GM23338 (cell line): ENCODE data around the gene TMEM170B.

ENCODE experiments used
- CREB1 ChIP-seq: fragments of 250-450 bp; sonication (Bioruptor Pico); IDR thresholded peaks from 2 replicates; pipeline ENCODE4 v1.5.0; 2020; ENCODE audit warnings: low read depth, mild to moderate bottlenecking, moderate library complexity
- EZH2 ChIP-seq: fragments of 200-600 bp; sonication (generic); IDR thresholded peaks from one replicate; pipeline ENCODE4 v1.8.0; 2017; ENCODE audit warnings: antibody characterized with exemption, mild to moderate bottlenecking, low read depth; ENCODE audit not compliant: unreplicated experiment
- EZH2phosphoT487 ChIP-seq: fragments of 200-600 bp; sonication (generic); IDR thresholded peaks from one replicate; pipeline ENCODE4 v1.8.1; 2018; ENCODE audit warnings: antibody characterized with exemption; ENCODE audit not compliant: unreplicated experiment
- JUNB ChIP-seq: IDR thresholded peaks from one replicate; pipeline ENCODE4 v1.6.1; 2016; ENCODE audit warnings: antibody characterized with exemption; ENCODE audit not compliant: unreplicated experiment
- NANOG ChIP-seq: IDR thresholded peaks from 2 replicates; pipeline ENCODE4 v1.6.1; 2016; ENCODE audit warnings: antibody characterized with exemption, borderline replicate concordance
- POLR2AphosphoS5 ChIP-seq: IDR thresholded peaks from 2 replicates; pipeline ENCODE4 v1.6.1; 2016; ENCODE audit warnings: antibody characterized with exemption, low read depth
- STAT1 ChIP-seq: IDR thresholded peaks from one replicate; pipeline ENCODE4 v1.6.1; 2016; ENCODE audit warnings: antibody characterized with exemption; ENCODE audit not compliant: unreplicated experiment
- ZNF114 ChIP-seq: fragments of 250-450 bp; sonication (Bioruptor Pico); IDR thresholded peaks from 2 replicates; pipeline ENCODE4 v1.5.0; 2020; ENCODE audit warnings: mild to moderate bottlenecking, moderate library complexity
- ZNF331 ChIP-seq: fragments of 250-450 bp; sonication (Bioruptor Pico); IDR thresholded peaks from 2 replicates; pipeline ENCODE4 v1.5.0; 2020; ENCODE audit warnings: low read depth, mild to moderate bottlenecking, moderate library complexity
- TF ChIP-seq, protein P1 (sequence below), 2 experiments: fragments of 200-600 bp in 1 of 2; sonication (generic) in 1 of 2; conservative IDR thresholded peaks; 2 replicates each; pipeline versions ENCODE4 v1.5.1 to v1.6.1; 2016 to 2017; ENCODE audit warnings: antibody characterized with exemption in 2 of 2, low read depth in 2 of 2, mild to moderate bottlenecking in 2 of 2, moderate library complexity in 1 of 2
- TF ChIP-seq, protein P2 (sequence below): IDR thresholded peaks from one replicate; pipeline ENCODE4 v1.6.1; 2018; ENCODE audit warnings: antibody characterized with exemption; ENCODE audit not compliant: unreplicated experiment
- TF ChIP-seq, protein P3 (sequence below): IDR thresholded peaks from 2 replicates; pipeline ENCODE4 v1.6.1; 2016; ENCODE audit warnings: antibody characterized with exemption

DNA sequence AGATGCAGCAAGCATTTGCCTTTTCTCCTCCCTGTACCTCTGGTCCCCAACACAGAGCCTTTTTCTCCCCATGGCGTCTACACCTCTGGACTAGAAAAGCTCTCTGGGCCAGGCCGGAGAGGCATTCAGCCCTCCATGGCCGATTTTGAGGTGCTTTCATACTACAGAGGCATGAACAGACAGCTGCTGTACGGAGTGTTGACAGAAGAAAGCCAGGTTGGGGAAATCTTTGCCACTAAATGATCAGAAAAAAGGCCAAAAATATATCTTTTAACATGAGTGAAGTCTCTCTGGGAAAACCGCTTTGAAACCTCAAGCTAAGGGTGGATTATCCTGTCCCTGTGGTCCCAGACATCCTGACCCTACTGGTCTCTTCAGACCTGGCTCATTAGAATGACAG, 94.0 kb downstream of the TMEM170B start:
- TF ChIP-seq EZH2phosphoT487, result no peak
- TF ChIP-seq, protein P1, sequence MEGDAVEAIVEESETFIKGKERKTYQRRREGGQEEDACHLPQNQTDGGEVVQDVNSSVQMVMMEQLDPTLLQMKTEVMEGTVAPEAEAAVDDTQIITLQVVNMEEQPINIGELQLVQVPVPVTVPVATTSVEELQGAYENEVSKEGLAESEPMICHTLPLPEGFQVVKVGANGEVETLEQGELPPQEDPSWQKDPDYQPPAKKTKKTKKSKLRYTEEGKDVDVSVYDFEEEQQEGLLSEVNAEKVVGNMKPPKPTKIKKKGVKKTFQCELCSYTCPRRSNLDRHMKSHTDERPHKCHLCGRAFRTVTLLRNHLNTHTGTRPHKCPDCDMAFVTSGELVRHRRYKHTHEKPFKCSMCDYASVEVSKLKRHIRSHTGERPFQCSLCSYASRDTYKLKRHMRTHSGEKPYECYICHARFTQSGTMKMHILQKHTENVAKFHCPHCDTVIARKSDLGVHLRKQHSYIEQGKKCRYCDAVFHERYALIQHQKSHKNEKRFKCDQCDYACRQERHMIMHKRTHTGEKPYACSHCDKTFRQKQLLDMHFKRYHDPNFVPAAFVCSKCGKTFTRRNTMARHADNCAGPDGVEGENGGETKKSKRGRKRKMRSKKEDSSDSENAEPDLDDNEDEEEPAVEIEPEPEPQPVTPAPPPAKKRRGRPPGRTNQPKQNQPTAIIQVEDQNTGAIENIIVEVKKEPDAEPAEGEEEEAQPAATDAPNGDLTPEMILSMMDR (conservative IDR thresholded peaks at IDR 0.05; ENCODE audit: low read depth in 2 of 2), result no peak
- no peak for TF ChIP-seq EZH2
- TF ChIP-seq, protein P2, sequence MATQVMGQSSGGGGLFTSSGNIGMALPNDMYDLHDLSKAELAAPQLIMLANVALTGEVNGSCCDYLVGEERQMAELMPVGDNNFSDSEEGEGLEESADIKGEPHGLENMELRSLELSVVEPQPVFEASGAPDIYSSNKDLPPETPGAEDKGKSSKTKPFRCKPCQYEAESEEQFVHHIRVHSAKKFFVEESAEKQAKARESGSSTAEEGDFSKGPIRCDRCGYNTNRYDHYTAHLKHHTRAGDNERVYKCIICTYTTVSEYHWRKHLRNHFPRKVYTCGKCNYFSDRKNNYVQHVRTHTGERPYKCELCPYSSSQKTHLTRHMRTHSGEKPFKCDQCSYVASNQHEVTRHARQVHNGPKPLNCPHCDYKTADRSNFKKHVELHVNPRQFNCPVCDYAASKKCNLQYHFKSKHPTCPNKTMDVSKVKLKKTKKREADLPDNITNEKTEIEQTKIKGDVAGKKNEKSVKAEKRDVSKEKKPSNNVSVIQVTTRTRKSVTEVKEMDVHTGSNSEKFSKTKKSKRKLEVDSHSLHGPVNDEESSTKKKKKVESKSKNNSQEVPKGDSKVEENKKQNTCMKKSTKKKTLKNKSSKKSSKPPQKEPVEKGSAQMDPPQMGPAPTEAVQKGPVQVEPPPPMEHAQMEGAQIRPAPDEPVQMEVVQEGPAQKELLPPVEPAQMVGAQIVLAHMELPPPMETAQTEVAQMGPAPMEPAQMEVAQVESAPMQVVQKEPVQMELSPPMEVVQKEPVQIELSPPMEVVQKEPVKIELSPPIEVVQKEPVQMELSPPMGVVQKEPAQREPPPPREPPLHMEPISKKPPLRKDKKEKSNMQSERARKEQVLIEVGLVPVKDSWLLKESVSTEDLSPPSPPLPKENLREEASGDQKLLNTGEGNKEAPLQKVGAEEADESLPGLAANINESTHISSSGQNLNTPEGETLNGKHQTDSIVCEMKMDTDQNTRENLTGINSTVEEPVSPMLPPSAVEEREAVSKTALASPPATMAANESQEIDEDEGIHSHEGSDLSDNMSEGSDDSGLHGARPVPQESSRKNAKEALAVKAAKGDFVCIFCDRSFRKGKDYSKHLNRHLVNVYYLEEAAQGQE, result no peak
- TF ChIP-seq CREB1 (CRISPR knock-in tag), result no peak
- no peak for TF ChIP-seq POLR2AphosphoS5
- no peak for TF ChIP-seq STAT1
- TF ChIP-seq NANOG, result no peak
- TF ChIP-seq, protein P3, sequence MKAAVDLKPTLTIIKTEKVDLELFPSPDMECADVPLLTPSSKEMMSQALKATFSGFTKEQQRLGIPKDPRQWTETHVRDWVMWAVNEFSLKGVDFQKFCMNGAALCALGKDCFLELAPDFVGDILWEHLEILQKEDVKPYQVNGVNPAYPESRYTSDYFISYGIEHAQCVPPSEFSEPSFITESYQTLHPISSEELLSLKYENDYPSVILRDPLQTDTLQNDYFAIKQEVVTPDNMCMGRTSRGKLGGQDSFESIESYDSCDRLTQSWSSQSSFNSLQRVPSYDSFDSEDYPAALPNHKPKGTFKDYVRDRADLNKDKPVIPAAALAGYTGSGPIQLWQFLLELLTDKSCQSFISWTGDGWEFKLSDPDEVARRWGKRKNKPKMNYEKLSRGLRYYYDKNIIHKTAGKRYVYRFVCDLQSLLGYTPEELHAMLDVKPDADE, result no peak
- TF ChIP-seq ZNF331 (CRISPR knock-in tag), result no peak
- no peak for TF ChIP-seq ZNF114 (CRISPR knock-in tag)
- TF ChIP-seq JUNB, result no peak
